Middle frontal gyrus (tissue), 1 donor: ENCODE results near the gene CD4.

Experiments
- DNase-seq: peaks from one replicate; pipeline ENCODE4 v3.0.0-alpha.2; 2015; ENCODE audit warnings: low spot score; ENCODE audit errors: extremely low spot score

Gene CD4

GRCh38 chr12:6778217-6778573 is 11.1 kb upstream of the CD4 start:
- DNase-seq, result no peak

- peak; percentile 75 for DNase-seq
Observed at GRCh38 chr12:6778574-6779550, 10.5 kb upstream of the CD4 start.

- no peak for DNase-seq
Observed at GRCh38 chr12:6779708-6780432, 9.5 kb upstream of the CD4 start.

GRCh38 chr12:6780573-6780972 is 8.8 kb upstream of the CD4 start:
- no peak for DNase-seq

- no peak for DNase-seq
Observed at GRCh38 chr12:6782119-6782518, 7.2 kb upstream of the CD4 start.

GRCh38 chr12:6782850-6783566 is 6.3 kb upstream of the CD4 start:
- DNase-seq, result no peak

GRCh38 chr12:6783828-6784227 is 5.5 kb upstream of the CD4 start:
- DNase-seq, result no peak

GRCh38 chr12:6784296-6784695 is 5.0 kb upstream of the CD4 start:
- DNase-seq, result no peak

GRCh38 chr12:6784761-6785160 is 4.6 kb upstream of the CD4 start:
- no peak for DNase-seq

GRCh38 chr12:6786416-6787094 is 2.8 kb upstream of the CD4 start:
- no peak for DNase-seq

GRCh38 chr12:6787309-6787708 is 2.0 kb upstream of the CD4 start:
- no peak for DNase-seq

GRCh38 chr12:6790496-6791150 is 1.3 kb downstream of the CD4 start:
- no peak for DNase-seq

- DNase-seq, result no peak
Observed at GRCh38 chr12:6791931-6792520, 2.7 kb downstream of the CD4 start.

GRCh38 chr12:6792522-6793201 is 3.3 kb downstream of the CD4 start:
- peak; percentile 7 for DNase-seq

GRCh38 chr12:6795088-6795487 is 5.8 kb downstream of the CD4 start:
- no peak for DNase-seq

GRCh38 chr12:6796576-6796975 is 7.2 kb downstream of the CD4 start:
- DNase-seq, result no peak

- DNase-seq, result no peak
Observed at GRCh38 chr12:6799147-6799546, 9.8 kb downstream of the CD4 start.

GRCh38 chr12:6807170-6807569 is 17.8 kb downstream of the CD4 start:
- no peak for DNase-seq

GRCh38 chr12:6809056-6809455 is 19.7 kb downstream of the CD4 start:
- DNase-seq, result no peak

- DNase-seq, result no peak
Observed at GRCh38 chr12:6810758-6811157, 21.4 kb downstream of the CD4 start.
